ENCODE measurements around the gene MYRIP. TPM values are rescaled to one million over a fixed set of nuclear protein-coding genes. Genes with fewer than 3 reads are reported as not detected.

MYRIP gene
- total RNA-seq, 2 experiments from 2014 or later = not detected

- Mint-ChIP-seq H3K4me3 (no peak overlapping the region), H3K9me3 (peaks cover 5% of the 10 kb centered on the region), H3K27me3 (ENCODE audit: low read depth) (no peaks in the 10 kb centered on the region), H3K27ac (no peak overlapping the region), H3K36me3 (ENCODE audit: low read depth) (peaks cover 30% of the 10 kb centered on the region), H3K4me1 (ENCODE audit: low read depth) (no peaks in the 10 kb centered on the region)
- no peak for DNase-seq
- intact Hi-C loops (cut with micrococcal nuclease) = no loop called here
- CTCF ChIA-PET = no interaction called here
Observed at GRCh38 chr3:40291471-40291870, 482.1 kb downstream of the MYRIP start.

GRCh38 chr3:40292637-40293349 lies 483.4 kb downstream of the MYRIP start:
- Mint-ChIP-seq H3K4me1 (ENCODE audit: low read depth) (no peaks in the 10 kb centered on the region), H3K27me3 (ENCODE audit: low read depth) (no peaks in the 10 kb centered on the region), H3K36me3 (ENCODE audit: low read depth) (peaks cover 33% of the 10 kb centered on the region), H3K27ac (no peak overlapping the region), H3K4me3 (no peak overlapping the region), H3K9me3 (peaks cover 5% of the 10 kb centered on the region)
- intact Hi-C loops (cut with micrococcal nuclease) = no loop called here
- no peak for DNase-seq
- CTCF ChIA-PET = no interaction called here

GRCh38 chr3:40294434-40294833 lies 485.0 kb downstream of the MYRIP start:
- intact Hi-C loops (cut with micrococcal nuclease) = no loop called here
- Mint-ChIP-seq H3K4me1 (ENCODE audit: low read depth) (no peaks in the 10 kb centered on the region), H3K27ac (no peak overlapping the region), H3K4me3 (no peak overlapping the region), H3K9me3 (peaks cover 5% of the 10 kb centered on the region), H3K36me3 (ENCODE audit: low read depth) (peaks cover 33% of the 10 kb centered on the region), H3K27me3 (ENCODE audit: low read depth) (no peaks in the 10 kb centered on the region)
- CTCF ChIA-PET = no interaction called here
- no peak for DNase-seq

- no peaks in the 10 kb centered on the region for H3K27me3 Mint-ChIP-seq (ENCODE audit: low read depth)
- no peaks in the 10 kb centered on the region for H3K4me1 Mint-ChIP-seq (ENCODE audit: low read depth)
- CTCF ChIA-PET = no interaction called here
- H3K9me3 Mint-ChIP-seq = no peaks in the 10 kb centered on the region
- no peak overlapping the region for H3K4me3 Mint-ChIP-seq
- intact Hi-C loops (cut with micrococcal nuclease) = no loop called here
- no peak for DNase-seq
- peaks cover 32% of the 10 kb centered on the region for H3K36me3 Mint-ChIP-seq (ENCODE audit: low read depth)
- no peak overlapping the region for H3K27ac Mint-ChIP-seq
Observed at GRCh38 chr3:40298075-40298474, 488.7 kb downstream of the MYRIP start.

- CTCF ChIA-PET = no interaction called here
- Mint-ChIP-seq H3K4me3 (no peak overlapping the region), H3K4me1 (ENCODE audit: low read depth) (no peaks in the 10 kb centered on the region), H3K27ac (no peak overlapping the region), H3K9me3 (no peaks in the 10 kb centered on the region), H3K36me3 (ENCODE audit: low read depth) (peaks cover 28% of the 10 kb centered on the region), H3K27me3 (ENCODE audit: low read depth) (no peaks in the 10 kb centered on the region)
- DNase-seq = no peak
- intact Hi-C loops (cut with micrococcal nuclease) = no loop called here
Observed at GRCh38 chr3:40299130-40299720, 489.8 kb downstream of the MYRIP start.

GRCh38 chr3:40299721-40300335 lies 490.4 kb downstream of the MYRIP start:
- Mint-ChIP-seq H3K4me3 (no peak overlapping the region), H3K36me3 (ENCODE audit: low read depth) (peaks cover 28% of the 10 kb centered on the region), H3K27ac (no peak overlapping the region), H3K4me1 (ENCODE audit: low read depth) (no peaks in the 10 kb centered on the region), H3K9me3 (no peaks in the 10 kb centered on the region), H3K27me3 (ENCODE audit: low read depth) (no peaks in the 10 kb centered on the region)
- no peak for DNase-seq
- intact Hi-C loops (cut with micrococcal nuclease) = no loop called here
- CTCF ChIA-PET = interaction anchor here (0.6 to 1.4 kb wide), 2 partner anchors 9 to 82 kb away, joined by 5 to 6 read pairs; partner anchors contain the start of gene EIF1B

GRCh38 chr3:40302784-40303183 lies 493.4 kb downstream of the MYRIP start:
- Mint-ChIP-seq H3K36me3 (ENCODE audit: low read depth) (peaks cover 19% of the 10 kb centered on the region), H3K9me3 (no peaks in the 10 kb centered on the region), H3K4me1 (ENCODE audit: low read depth) (no peaks in the 10 kb centered on the region), H3K4me3 (no peak overlapping the region), H3K27me3 (ENCODE audit: low read depth) (no peaks in the 10 kb centered on the region), H3K27ac (no peak overlapping the region)
- DNase-seq = no peak
- intact Hi-C loops (cut with micrococcal nuclease) = no loop called here
- CTCF ChIA-PET = no interaction called here

- CTCF ChIA-PET = interaction anchor here (0.6 kb wide), 1 partner anchor 1021 kb away, joined by 3 read pairs; no protein-coding TSS in a partner anchor
- Mint-ChIP-seq H3K9me3 (no peaks in the 10 kb centered on the region), H3K27ac (no peak overlapping the region), H3K27me3 (ENCODE audit: low read depth) (no peaks in the 10 kb centered on the region), H3K4me3 (no peak overlapping the region), H3K36me3 (ENCODE audit: low read depth) (peaks cover 19% of the 10 kb centered on the region), H3K4me1 (ENCODE audit: low read depth) (peaks cover 4% of the 10 kb centered on the region)
- DNase-seq = no peak
- intact Hi-C loops (cut with micrococcal nuclease) = no loop called here
Observed at GRCh38 chr3:40304352-40304751, 494.9 kb downstream of the MYRIP start.

GRCh38 chr3:40306336-40306735 lies 496.9 kb downstream of the MYRIP start:
- Mint-ChIP-seq H3K9me3 (no peaks in the 10 kb centered on the region), H3K36me3 (ENCODE audit: low read depth) (peaks cover 13% of the 10 kb centered on the region), H3K4me1 (ENCODE audit: low read depth) (peaks cover 11% of the 10 kb centered on the region), H3K27me3 (ENCODE audit: low read depth) (no peaks in the 10 kb centered on the region), H3K27ac (no peak overlapping the region), H3K4me3 (no peak overlapping the region)
- CTCF ChIA-PET = interaction anchor here (0.7 to 8.1 kb wide), 3 partner anchors 9 to 1371 kb away, joined by 3 to 59 read pairs (median 4); no protein-coding TSS in a partner anchor
- no peak for DNase-seq
- intact Hi-C loops (cut with micrococcal nuclease) = no loop called here

GRCh38 chr3:40307176-40307575 lies 497.8 kb downstream of the MYRIP start:
- H3K9me3 Mint-ChIP-seq = no peaks in the 10 kb centered on the region
- intact Hi-C loops (cut with micrococcal nuclease) = no loop called here
- DNase-seq = no peak
- no peak overlapping the region for H3K4me3 Mint-ChIP-seq
- CTCF ChIA-PET = interaction anchor here (1.5 to 8.1 kb wide), 2 partner anchors 10 to 115 kb away, joined by 3 to 59 read pairs; no protein-coding TSS in a partner anchor
- peaks cover 12% of the 10 kb centered on the region for H3K36me3 Mint-ChIP-seq (ENCODE audit: low read depth)
- H3K27me3 Mint-ChIP-seq (ENCODE audit: low read depth) = no peaks in the 10 kb centered on the region
- peaks cover 16% of the 10 kb centered on the region for H3K4me1 Mint-ChIP-seq (ENCODE audit: low read depth)
- H3K27ac Mint-ChIP-seq = no peak overlapping the region

- H3K4me1 Mint-ChIP-seq (ENCODE audit: low read depth) = peaks cover 24% of the 10 kb centered on the region
- H3K9me3 Mint-ChIP-seq = no peaks in the 10 kb centered on the region
- DNase-seq = no peak
- intact Hi-C loops (cut with micrococcal nuclease) = loop anchor here (1.0 to 2.0 kb wide), 8 partner anchors 28 to 1653 kb away; partner anchors contain the start of genes RPL14, RPSA, ULK4 and ZNF621
- peaks cover 20% of the 10 kb centered on the region for H3K36me3 Mint-ChIP-seq (ENCODE audit: low read depth)
- no peaks in the 10 kb centered on the region for H3K27me3 Mint-ChIP-seq (ENCODE audit: low read depth)
- peak overlapping the region; percentile 98 for H3K27ac Mint-ChIP-seq
- peak overlapping the region; percentile 99 for H3K4me3 Mint-ChIP-seq
- CTCF ChIA-PET = interaction anchor here (0.6 to 8.1 kb wide), 12 partner anchors 8 to 197 kb away, joined by 3 to 59 read pairs (median 3); partner anchors contain the start of genes RPL14 and ZNF620
Observed at GRCh38 chr3:40308725-40309417, 499.5 kb downstream of the MYRIP start.

- DNase-seq = peak; percentile 99
- peak within 1 kb of the TSS; percentile 99 for H3K4me3 Mint-ChIP-seq
- H3K36me3 Mint-ChIP-seq (ENCODE audit: low read depth) = peaks cover 20% of the 10 kb centered on the region
- H3K9me3 Mint-ChIP-seq = no peaks in the 10 kb centered on the region
- peaks cover 24% of the 10 kb centered on the region for H3K4me1 Mint-ChIP-seq (ENCODE audit: low read depth)
- CTCF ChIA-PET = interaction anchor here (0.6 to 8.1 kb wide), 8 partner anchors 9 to 197 kb away, joined by 3 to 59 read pairs (median 4); partner anchors contain the start of genes RPL14 and ZNF620
- H3K27ac Mint-ChIP-seq = peak within 1 kb of the TSS; percentile 98
- H3K27me3 Mint-ChIP-seq (ENCODE audit: low read depth) = no peaks in the 10 kb centered on the region
- intact Hi-C loops (cut with micrococcal nuclease) = loop anchor here (1.0 to 2.0 kb wide), 8 partner anchors 28 to 1653 kb away; partner anchors contain the start of genes RPL14, RPSA, ULK4 and ZNF621
Observed at GRCh38 chr3:40309418-40309924, 500.1 kb downstream of the MYRIP start, which contains the start of gene EIF1B. TSS of gene EIF1B (plus strand) at chr3:40309707. CDS start at chr3:40309942, 235 bp downstream.
